Left kidney (tissue), 8 donors: ENCODE measurements around the gene TRAT1. TPM values are rescaled to one million over a fixed set of nuclear protein-coding genes. Genes with fewer than 3 reads are reported as not detected.
"Not testable (repeated sequence)": the region's sequence is repeated elsewhere in the genome, so short reads cannot be mapped to it uniquely, and the experiment has no call there.

ENCODE experiments used
- DNase-seq: peaks from one replicate; pipeline ENCODE4 v3.0.0-alpha.2; 2013
- long read RNA-seq, 8 donors: transcript quantifications; one replicate each; lab custom pipeline, GENCODE V29; 2026
- polyA plus RNA-seq: library from polyadenylated mRNA; unstranded; fragments of 120-200 nt; gene quantifications from one replicate; pipeline ENCODE4 v1.2.1, GENCODE V29; 2013; ENCODE audit not compliant: insufficient read length

TRAT1 gene, protein sequence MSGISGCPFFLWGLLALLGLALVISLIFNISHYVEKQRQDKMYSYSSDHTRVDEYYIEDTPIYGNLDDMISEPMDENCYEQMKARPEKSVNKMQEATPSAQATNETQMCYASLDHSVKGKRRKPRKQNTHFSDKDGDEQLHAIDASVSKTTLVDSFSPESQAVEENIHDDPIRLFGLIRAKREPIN
- not detected for polyA plus RNA-seq
- long read RNA-seq, donor 1 = 0 reads
- long read RNA-seq, donor 2 = 0 reads
- long read RNA-seq, donor 3, partial matches to known transcripts = 0 of 2 reads
- long read RNA-seq, donor 3, other reads (novel, unspliced or antisense) = 0 of 2 reads
- long read RNA-seq, donor 4 = 0 reads
- long read RNA-seq, donor 5 = 0 reads
- long read RNA-seq, donor 6 = 0 reads
- long read RNA-seq, donor 7 = 0 reads
- long read RNA-seq, donor 8 = 0 reads

DNA sequence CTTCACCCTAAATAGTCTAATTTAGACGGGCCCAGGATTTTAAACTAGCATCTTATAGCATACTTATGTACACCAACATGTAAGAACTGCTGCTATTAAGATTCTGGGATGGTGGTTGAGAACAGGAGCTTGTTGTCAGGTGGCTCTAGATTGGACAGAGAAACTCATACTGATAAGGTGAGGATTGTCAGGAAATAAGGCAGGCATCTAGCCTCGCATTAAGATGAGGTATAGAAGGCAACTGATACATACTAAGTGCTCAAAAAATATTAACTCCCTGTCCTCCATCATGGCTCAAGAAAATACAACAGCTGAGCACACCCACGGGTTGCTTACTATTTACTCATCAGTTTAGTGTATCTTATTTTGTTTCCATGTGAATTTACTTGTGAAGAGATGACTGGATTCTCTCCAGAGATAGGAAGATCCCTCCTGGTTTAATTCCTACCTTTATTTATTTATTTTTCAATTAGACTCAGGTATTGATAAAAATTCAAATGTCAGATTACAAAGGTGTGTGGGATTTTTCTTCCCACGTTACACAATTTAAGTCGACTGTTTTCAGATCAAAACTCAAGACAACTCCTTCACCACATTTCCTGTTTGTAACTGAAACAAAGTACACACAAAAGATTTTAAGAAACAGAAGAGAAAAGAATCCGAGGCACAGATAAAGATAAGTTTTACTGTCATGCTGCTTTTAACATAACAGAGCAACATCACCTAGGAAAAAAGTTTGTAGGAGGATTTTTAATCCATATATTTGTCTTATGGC lies at the start of gene TRAT1:
TSS of gene TRAT1 (plus strand) at position 664 of the 775 bp plus-strand sequence. CDS start 142 bp downstream, outside the sequence.
- no peak for DNase-seq

DNA sequence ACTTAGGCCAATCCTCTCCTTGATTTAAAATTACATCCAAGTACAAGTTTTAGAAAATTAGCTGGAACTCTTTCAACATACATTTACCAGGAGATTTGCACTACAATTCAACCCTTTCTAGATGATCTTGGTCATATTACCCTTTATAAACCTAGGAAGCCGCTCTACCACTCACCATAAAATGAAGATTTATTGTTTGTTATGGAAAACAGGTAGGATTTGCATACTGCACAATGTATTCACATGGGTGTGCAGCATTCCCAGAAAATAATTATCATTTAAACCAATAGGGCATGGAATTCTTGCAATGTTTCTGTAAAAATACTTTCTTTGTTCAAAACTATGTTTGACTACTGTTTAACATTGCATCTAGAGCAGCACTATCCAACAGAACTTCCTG lies 46.9 kb upstream of the TRAT1 start:
- DNase-seq = no peak

DNA sequence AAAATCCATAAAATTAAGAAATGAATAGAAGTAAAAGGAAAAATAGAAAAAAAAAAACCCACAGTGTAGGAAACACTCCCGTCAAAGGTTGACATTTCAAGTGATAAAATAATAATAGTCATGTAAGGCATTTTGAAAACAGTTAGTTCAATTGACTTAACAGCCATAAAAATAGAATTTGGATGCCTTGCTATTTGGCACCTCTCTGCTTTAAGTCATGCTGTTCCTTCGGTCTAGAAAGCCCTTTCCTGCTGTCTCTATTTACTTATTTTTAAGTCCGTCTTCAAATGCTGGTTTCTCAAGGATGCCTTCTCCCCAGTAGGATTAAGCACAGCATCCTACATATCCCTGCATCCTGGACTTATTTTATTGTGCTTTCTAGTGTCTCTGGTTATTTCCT lies 43.1 kb upstream of the TRAT1 start:
- no peak for DNase-seq

DNA sequence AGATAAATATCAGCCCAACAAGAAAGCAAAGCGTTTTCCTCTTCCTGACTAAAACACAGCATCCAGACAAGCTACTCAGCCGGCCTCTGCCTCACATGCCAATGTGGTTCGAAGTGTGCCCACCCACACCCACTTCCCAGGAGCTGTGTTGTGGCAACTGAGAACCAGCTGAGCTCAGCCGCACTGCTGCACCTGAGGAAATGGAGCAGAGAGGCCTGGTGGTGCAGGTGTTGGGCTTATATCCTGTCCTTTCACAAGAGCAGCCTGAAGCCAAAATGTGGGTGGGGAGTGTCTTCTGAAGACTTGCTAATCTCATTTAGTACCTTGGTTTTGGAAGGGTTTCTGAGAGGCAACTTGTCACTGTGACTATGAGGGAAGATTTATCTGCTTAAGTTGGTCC lies 42.4 kb upstream of the TRAT1 start:
- no peak for DNase-seq

DNA sequence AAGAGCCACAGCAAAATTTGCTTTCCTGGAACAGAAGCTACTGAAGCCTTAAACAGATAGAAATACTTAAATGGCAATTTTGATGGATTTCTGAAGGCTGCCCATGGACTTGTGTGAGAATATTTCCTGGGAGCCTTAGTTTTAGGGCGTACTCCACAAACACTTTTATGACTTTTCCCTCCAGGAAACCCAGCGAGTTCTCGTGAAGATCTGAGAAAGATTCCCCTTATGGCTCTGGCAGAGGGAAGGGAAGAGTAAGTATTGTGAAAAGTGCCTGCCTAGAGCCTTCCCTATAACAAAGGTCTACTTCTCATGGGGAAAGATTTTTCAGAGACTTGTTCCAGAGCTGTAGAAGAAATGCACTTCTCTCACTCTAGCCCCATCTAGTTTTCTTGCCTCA lies 31.1 kb upstream of the TRAT1 start:
- no peak for DNase-seq

DNA sequence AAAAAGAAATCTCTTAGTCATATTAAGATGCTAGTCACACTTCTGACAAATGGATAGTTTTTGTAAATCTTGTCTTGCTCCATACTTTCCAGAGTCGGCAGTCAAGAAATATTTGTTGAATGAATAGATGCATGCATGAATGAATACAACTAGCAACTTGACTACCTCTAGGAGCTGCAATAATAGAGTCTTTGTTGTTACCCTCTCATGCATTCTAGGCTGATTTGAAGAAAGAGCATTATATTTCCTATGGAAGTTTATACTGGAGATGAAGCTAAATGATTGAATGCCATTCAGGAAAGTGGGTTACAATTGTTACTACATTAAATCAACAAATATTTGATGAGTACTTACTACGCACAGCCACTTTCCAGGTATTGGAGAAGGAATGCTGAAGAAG lies 18.1 kb upstream of the TRAT1 start:
- no peak for DNase-seq

DNA sequence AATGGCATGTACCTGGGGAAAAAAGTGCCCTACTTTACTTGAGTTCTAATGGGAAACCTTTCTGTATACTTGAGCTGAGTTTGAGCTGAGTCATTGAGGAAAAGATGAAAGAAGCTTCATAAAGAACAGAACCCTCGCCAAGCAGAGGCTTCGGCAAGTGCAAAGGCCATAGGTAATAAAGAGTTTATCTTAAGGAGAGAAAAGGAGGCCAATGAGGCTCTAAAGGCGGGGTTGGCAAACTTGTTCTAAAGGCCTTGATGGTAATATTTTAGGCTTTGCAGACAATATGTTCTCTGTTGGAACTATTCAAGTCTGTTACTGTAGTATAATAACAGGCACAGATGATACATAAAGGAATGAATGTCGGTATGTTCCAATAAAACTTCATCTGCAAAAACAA lies 17.6 kb upstream of the TRAT1 start:
- DNase-seq = no peak

DNA sequence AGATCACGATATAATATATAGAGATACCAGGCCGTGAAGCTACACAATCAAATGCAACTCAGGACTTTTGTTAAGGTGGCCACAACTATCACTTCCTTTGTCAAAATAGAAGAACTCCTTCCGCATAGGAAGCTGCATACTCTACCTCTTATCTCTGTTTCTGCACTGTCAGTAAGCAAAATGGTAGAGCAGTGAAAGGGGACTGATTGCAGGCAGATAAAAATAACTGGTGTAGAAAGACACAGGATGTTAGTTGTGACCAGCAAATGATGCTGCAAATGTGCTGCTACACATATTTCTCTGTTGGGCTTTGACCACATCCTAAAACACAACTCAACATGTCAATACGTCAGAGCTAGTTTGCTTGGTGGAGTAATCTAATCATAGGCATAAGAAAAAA lies 16.3 kb upstream of the TRAT1 start:
- DNase-seq = no peak

DNA sequence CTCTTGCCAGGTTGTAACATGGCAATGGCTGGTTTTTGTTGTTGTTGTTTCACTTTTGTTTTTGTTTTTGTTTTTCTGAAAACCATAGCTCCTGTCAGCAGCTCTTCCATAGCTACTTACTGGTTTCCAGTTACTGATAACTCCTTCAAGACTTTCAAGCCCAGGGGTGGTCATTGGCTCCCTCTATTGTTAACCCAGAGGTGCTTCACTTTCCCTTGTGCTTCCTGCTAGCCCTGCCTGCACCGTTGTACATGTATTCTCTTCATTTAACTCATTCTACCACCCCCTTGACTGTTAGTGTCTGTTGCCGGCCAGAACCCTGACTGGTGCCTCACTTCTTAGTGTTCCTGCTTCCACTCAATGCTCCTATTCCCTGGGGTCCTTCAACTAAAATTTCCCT lies 4.2 kb upstream of the TRAT1 start:
- DNase-seq = no peak

DNA sequence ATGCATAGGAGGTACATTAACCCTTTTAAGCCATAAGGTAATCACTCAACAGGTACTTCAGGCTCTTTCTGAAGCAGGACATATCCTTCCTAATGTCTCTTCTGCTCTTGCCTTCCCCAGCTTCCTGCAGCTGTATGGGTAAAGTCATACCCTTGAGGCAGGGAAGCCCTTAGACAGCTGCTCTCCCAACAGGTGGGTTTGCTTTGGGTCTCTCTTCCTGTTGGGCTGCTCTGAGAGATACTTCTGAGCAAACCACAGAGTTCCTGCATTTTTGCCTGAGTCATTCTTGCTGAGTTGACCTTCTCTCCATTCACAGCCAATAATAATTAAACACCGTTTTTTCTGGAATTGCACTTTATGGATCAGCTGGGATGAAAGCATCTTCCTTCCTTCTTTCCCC lies 2.0 kb upstream of the TRAT1 start:
- no peak for DNase-seq

DNA sequence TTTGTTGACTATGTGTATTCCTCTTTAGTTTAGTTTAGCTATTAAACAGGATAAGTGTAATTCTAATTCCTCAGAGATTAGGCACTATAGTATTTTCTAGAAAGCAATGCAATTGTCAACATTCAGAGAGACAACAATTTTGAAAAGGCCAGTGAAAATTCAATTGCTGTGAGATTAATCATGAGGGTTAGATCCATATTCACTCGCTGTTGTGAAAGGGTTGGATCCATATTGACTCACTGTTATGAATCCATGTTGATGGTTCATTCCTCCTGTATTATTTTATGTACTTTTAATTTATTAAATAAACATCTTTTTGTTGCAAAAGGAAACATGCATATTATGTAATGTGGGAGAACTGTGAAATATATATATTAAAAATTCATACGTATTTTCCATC lies 641 bp downstream of the TRAT1 start:
- DNase-seq = no peak

DNA sequence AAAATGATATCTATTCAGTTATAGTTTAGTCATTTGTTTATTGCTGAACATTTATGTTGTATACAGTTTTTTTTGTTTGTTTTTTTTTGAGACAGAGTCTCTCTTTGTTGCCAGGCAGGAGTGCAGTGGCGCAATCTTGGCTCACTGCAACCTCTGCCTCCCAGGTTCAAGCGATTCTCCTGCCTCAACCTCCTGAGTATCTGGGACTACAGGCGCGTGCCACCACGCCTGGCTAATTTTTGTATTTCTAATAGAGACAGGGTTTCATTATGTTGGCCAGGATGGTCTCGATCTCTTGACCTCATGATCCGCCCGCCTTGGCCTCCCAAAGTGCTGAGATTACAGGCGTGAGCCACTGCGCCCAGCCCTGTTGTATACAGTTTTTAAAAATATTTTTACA lies 1.2 kb downstream of the TRAT1 start:
- not testable (repeated sequence) for DNase-seq

DNA sequence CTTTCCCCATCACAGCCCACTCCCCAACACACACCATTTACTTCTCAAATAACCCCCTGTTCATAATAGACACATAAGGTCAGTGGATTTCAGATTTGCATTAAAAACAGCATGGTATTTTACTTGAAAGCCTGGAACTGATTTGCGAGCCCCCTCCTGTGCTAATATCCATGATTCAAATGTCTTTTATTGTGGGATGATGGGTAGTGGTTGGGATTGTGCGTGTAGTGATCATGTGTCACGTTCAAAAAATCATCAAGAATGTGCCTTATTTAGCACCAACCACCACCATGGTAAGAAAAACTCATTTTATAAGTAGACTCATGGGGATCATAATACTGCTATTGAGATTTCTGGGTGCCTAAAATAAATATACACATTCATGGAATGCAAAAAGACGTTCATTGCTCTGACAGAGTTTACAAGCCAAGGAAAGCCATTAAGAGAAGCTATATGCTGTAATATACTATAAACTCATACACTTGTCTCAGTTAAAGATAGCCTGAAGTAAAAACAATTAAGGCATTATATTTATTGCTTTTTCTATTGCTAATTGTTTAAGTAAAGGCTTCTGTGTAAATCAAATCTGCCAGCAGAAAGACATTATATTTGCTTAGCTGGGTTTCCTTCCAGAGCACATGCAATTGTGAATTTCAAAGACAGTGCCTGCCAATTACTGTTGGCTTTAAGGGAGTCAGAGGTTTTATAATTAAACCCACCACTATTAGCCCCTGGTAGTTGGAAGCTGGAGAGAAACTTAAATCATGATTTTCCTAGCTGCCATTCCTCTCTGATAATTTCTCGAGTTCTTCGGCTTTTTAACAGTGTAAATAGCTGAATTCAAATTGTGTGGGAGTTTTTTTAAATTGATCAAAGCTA lies 4.0 kb downstream of the TRAT1 start:
- no peak for DNase-seq

DNA sequence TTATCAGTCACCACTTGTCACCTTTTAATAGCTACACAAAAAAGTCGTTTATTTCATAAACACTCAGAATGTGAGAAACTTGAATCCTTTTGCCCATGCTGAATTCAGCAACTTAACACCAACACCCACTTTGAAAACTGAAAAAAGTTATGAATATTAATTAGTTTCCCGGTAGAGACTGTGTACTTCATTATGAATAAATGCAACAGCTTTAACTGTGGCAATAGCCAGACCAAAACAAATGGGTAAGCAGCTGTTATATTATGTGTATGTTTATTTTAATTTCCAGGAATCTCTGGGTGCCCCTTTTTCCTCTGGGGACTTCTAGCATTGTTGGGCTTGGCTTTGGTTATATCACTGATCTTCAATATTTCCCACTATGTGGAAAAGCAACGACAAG lies 7.8 kb downstream of the TRAT1 start:
- DNase-seq = no peak

DNA sequence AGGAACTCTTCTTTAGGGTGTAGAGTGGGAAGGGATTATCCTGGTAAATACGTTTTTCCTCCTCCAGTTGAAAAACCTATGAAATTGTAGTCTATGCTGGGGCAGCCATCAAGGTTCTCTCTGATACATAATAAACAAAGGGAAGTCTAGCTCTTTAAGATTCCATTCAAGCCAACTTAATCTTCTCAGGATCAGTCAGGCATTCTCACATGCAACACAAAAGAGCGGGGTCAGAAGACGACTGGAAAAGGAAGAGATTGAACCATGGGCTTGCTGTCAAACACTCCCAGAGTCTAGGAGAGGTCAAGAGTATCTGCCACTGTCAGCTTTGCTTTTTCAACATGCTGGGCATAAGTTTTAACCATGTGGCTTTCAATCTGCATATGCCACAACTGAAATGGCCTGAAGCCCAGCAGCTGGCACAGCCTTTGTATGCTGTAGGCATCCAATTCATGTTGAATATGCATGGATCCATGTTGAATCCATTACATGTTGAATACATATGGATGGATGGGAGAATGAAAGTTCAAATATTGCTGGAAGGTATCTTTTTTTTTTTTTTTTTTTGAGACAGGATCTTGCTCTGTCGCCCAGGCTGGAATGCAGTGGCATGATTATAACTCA lies 8.5 kb downstream of the TRAT1 start:
- DNase-seq = no peak

DNA sequence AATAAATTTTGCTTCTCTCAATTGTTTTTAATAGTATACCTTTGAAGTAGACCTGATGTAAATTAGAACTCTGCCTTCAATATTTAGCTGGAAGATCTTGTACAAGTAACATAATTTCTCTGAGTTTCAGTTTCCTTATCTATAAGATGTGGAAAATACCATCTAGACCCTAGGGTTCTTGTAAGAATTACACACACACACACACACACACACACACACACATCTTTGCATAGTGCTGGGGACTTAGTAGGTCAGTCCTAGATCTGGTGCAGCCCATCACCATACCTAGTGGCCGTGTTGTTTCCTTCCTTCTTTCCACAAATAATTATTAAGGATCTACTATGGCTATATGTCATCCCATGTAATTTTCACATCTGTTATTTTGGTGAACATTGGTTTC lies 11.0 kb downstream of the TRAT1 start:
- DNase-seq = no peak

DNA sequence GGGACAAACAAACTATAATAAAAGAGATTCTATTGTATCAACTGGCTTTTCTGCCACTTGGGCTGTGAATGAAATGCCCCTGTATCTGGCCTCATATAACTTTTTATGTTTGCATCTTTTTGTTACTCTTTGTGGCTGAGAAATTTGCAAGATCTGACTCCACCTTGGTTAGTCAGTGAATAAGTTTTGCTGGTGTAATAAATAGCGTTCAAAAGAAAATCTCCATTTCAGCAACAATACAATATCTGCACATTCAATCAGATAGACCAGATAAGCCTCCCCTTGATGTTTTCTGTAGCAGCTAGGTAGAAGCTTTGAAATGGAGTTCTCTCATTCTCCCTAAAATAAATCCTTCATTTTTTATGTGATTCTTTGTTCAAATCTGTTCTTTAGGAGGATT lies 12.0 kb downstream of the TRAT1 start:
- no peak for DNase-seq

DNA sequence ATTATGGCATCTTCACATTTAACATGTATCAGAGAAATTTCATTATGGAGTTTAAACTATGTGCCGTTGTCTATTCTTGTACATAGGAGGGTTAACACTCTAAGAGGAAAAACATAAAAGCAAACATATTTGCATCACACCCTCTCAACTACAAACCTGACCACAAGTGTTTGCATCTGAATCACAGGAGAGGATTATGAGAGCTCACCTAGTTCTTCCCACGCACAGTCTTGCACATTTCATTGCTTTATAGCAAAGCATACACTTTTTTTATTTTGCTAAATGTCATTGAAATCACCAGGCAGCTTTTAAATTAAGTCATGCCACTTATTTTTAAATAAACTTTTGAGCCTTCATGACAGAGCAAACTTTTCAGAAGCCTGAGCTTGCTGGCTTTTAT lies 12.5 kb downstream of the TRAT1 start:
- no peak for DNase-seq

DNA sequence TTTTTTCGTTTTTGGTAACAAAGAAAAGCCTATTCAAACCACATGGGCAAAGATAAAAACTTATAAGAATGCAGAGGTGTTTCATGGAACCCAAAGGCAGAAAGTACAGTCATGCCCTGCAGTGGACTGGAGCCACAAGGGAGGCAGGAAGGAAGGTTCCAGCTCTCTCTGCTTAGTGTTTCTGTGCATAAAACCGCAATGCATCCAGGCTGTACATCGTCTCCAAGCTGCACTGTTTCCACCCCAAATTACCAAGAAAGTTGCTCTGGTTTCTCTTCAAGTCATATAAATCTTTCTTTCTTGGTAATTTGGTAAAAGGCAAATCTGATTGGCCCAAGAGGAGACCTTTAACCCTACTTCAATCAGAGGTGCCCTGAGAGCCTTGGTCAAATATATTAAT lies 15.8 kb downstream of the TRAT1 start:
- no peak for DNase-seq

DNA sequence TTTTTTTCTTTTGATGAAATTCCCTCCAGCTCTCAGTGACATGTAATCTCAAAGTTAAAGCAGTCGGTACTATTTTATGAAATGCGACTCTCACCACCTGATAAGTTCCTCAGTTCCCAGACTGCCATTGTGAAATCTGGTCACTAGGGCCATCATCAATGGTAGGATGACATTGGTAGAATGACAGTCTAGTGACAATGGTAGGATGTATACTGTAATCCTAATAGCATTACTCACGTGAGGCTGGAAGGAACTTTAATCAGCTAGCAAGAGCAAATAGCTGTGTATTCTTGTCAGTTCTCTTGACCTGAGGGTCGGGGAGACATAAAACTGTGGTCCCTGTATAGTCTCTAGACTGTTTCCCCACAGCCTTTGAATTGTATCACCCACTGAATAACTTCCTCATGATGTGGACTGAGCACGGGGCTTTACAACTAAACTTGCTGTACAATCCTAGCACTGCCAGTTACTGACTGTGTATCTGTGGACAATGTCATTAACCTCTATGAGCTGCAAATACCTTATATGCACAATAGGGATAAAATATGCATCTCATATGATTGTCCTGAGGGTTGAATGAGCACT lies 23.2 kb downstream of the TRAT1 start:
- no peak for DNase-seq

DNA sequence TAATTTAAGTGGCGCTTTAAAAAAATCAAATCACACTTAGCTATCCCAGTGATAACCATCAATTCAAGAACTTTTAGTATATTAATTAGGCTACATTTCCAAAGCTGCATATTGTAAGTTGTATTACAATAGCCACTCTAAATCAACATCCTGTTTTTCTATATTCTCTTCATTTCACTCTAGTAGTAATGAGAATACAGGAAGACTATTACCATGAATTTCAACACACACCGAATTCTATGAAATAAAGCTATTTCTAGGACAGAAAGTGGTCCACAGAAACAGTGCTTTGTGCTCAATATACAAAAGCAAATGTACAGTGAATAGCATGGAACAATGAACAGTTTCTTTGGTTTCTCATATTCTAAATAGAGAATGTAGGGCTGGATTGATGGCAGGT lies 24.6 kb downstream of the TRAT1 start:
- DNase-seq = no peak

DNA sequence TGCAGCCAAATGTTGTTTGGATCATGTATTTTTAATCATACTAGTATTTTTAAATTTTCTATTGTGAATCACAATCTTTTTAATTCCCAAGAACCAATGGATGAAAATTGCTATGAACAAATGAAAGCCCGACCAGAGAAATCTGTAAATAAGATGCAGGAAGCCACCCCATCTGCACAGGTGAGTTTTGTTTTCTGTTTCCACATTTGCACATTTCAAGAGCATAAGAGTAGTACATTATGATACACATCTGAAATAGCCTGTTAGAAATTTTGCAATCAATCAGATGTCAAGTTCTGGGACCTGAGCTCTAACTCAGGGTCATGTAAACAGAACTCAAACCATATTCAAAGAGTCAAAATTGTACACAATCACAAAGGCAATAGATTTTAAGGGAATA lies 26.5 kb downstream of the TRAT1 start:
- no peak for DNase-seq
